OCI-LY7 (cell line): ENCODE results near the gene PELI1.

Source experiments
- CTCF ChIP-seq: fragments of 200-600 bp; sonication (generic); conservative IDR thresholded peaks from 2 replicates; pipeline ENCODE4 v1.5.1; 2014; ENCODE audit warnings: mild to moderate bottlenecking, antibody characterized with exemption, low read length, moderate library complexity, mixed read lengths
- EZH2phosphoT487 ChIP-seq: fragments of 200-600 bp; sonication (generic); IDR thresholded peaks from 2 replicates; pipeline ENCODE4 v1.6.1; 2018; ENCODE audit warnings: low read depth, borderline replicate concordance, mild to moderate bottlenecking, mixed run types, antibody characterized with exemption, low read length, moderate library complexity, mixed read lengths

GRCh38 chr2:64081046-64081445, 63.2 kb downstream of the PELI1 start:
- no peak for TF ChIP-seq CTCF
- no peak for TF ChIP-seq EZH2phosphoT487
